GM19468 (cell line): Measurements from ENCODE around the gene MMEL1.

Experiments
- ATAC-seq: cut with Tn5 transposase; IDR thresholded peaks from one replicate; pipeline ENCODE4 v1.9.1; 2021; ENCODE audit warnings: mild to moderate bottlenecking, moderate library complexity, moderate number of reproducible peaks; ENCODE audit not compliant: unreplicated experiment; ENCODE audit errors: extremely low read depth

MMEL1 gene

DNA sequence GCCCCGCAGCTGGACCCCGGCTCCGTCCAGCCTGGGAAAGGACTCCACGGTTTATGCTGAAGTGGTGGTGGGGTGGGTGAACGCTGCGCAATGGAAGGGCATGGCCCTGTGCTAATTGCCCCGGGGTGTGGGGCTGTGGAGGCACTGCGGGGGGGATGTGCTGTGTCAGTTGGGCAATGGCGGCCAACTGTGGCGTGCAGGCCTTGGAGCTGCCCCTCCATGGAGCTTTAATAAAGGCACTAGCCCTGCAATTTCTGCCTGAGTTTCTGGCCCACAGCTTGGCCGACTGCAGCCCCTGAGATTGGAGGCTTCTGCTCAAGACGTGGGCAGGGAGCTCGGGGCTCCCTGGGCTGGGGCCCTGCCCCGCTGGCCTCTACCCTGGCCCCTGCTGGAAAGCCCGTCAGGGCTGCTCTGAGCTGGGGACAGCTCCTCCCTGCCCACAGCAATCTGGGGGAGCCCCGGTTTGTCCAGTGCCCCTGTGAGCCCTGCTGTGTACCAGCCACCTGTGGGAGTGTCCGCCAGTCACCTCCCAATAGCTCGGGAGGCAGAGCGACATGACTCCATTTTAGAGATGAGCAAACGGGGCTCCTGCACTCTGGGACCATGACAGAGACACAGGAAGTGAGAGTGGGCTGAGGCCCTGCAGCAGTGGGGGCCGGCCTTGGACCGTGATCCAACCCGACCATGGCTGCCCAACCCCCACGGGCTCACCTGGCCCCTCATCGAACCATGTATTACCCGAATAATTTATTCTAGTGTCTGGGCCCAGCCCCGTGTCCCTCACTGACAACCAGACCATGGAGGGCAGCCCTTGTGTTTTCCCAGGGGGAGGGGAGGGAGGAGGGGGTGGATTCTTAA lies 85.4 kb downstream of the MMEL1 start:
- ATAC-seq = no peak

DNA sequence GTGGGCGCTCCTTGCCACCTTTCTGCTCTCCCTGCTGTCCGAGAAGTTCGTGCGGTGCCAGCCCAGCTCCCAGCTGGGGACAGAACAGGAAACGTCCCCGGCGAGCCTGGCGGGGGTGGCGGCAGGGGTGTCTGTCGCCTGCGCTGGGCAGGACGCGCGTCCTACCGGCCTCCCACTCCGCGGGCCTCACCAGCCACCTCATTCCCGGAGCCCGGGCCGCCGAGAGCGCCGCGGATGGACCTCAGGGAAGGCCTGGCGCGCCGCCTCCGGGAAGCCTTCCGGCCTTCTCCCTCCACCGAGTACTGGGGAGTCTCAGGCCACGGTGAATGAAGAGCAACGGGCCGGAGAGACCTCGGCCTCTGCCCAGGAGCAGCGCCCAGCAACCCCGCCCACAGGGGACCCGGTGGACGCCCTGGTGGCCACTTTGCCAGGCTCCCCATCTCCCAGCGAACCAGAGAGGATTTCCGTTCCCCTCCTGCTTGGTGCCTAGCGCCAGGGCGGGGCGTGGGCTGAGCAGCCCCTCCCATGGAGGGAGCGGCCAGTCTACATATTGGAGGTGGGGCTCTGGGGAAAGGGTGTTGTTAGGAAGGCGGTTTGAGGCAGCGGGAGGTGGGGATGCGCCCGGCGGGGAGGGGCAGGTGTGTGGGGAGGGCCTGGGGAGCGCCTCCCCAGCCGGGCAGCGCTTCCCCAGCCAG lies 86.2 kb downstream of the MMEL1 start:
- ATAC-seq = no peak

DNA sequence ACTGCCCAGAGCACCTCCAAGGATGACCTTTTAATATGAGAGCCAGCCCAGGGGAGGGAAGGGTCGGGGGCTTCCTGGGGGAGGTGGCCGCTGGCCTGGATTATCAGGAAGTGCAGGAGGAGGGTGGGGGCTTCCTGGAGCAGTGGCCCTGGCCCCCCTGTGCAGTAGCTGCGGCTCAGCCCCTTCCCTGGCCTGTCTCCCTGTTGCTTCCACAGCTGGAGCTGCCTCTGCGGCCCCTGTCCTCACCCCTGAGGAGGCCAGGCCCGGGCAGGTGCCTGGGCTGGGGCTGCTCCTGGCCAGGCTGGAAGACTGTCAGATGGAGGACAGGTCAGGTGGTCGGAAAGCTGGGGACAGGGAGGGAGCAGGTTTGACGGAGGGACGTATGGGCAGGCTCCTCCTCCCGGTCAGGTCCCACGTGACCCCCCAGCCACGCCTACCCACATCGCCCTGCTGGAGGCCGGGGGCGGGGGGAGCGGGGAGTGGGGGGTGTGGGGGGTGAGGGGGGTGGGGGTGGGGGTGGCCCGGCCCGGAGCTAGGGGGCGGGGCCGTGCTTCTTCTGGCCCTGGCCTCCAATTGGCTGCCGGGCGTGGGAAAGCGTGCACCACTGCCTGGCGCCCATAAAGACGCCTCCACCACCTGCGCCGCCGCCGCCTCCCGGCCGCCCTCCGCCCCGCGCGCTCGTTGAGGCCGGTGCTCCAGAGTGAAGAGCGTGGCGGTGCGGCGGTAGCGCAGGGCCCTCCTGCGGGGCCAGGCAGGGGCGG lies 86.9 kb downstream of the MMEL1 start:
- no peak for ATAC-seq

DNA sequence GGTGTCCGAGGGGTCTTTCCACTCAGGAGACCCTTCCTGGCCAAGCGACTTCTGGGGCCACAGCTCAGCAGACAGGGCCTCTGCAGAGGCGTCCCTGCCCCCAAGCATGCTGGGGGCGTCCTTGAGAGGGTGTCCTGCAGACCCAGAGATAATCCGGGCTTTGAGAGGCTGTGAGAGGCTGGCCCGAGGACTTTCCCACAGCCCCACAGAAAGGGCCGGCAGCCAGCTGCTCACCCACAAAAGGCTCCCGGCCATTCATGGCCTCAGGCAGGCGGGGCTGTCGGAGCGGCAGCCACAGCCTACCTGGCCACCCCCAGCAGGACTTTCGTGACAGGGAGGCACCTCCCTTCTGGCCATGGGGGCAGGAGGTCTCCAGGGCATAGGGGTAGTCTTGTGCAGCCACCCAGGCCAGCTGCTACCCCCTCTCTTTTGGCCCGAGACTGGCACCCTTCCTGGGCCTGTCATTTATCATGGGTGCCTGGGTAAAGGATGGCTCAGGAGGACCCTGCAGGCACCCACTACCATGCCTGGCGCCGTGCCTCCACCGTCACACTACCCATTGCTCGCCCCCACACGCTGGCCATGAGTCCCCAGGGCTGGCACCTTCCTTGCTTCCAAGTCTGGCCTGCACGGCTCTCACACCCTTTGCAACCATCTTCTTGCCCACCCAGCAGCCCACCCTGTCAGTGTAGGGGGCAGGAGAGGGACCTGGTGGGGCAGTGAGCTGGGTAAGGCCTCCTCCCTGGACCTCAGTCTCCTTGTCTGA lies 87.8 kb downstream of the MMEL1 start:
- no peak for ATAC-seq

DNA sequence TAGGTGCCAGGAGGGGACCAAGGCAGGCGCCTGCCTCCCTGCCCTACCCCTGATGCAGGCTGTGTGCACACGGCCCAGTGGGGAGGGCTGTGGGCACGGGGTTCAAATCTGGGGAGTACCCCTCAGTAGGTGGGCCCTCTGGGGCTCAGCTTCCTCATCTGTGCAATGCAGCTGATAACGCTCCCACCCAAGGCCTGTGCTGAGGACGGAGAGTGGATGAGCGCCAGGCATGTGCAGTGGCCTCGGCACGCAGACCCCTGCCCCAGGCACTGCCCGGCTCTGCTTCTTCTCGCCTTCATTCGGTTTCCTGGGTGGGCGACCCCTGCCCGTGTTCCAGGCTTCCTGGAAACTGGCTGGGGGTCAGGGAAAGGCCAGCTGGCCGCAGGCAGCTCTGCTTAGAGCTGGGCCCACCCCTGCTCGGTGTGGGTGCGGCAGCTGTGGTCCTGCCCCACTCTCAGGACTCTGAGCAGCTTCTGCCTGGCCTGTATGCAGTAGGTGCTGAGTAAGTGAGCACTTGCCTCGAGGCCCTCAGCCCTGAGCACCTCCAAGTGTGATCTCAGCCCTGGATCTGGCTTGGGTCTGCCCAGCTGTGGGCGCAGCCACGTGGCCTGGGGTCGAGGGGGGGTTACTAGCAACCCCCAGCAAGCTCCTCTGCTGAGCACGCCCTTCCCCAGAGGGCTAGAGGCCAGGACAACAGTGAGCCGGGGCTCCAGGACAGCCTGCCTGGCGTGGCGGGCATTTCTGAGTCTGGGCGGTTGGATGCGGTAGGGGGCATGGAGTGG lies 88.5 kb downstream of the MMEL1 start:
- ATAC-seq = no peak

DNA sequence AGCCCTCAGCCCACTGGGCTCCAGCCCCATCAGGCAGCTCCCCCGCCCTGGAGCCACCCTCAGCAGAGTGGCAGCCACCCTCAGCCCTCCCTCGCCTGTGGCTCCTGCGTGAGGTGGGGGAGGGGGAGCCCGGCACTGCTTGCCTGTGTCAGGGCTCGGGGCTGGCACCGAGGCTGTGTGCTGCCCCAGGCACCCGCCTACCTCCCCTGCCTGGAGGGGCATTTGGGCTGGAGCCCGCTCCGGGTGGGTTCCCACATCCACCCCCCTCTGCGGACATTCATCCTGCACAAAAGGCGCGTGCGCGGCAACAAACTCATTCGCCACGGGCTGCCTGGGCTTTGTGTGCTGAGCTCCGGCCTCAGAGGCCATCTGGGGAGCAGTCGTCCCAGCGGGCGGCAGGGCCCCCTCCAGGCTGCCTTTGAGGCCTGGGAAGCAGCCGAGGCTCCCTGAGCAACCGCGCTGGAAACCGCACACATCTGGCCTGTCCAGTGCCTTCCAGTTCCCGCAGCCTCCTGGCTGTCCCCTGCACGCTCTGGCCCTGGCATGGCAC lies 89.2 kb downstream of the MMEL1 start:
- ATAC-seq = no peak

DNA sequence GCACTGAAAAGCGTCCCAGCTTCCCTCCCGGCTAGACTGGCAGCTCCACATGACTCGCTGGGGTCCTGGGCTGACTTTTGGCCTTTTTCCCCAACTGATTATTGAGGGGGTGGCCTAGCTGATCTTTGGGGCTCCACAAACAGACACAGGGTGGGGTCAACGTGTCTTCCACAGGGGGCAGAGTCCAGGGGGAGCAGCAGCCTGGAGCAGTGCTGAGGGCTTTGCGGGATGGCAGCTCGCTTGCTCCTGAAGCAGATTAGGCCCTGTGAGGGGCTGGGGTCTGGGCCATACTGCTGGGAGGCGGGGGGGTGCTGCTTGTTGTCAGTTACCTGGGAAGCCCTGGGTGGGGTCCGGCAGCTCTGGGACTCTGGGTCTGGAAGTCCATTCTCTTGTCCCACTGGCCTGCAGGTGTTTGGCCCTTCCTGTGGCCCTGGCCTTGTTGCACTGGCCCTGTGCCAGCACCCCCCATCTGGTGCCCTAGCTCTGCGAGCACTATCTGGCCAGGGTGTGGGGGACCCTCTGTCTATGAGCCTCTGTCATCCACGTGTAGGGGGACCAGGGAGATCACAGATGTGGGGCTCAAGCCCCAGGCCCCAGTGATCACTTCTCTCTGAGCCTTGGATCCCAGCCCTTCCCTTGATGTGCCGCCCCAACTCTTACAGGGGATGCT lies 90.4 kb downstream of the MMEL1 start:
- ATAC-seq = no peak

DNA sequence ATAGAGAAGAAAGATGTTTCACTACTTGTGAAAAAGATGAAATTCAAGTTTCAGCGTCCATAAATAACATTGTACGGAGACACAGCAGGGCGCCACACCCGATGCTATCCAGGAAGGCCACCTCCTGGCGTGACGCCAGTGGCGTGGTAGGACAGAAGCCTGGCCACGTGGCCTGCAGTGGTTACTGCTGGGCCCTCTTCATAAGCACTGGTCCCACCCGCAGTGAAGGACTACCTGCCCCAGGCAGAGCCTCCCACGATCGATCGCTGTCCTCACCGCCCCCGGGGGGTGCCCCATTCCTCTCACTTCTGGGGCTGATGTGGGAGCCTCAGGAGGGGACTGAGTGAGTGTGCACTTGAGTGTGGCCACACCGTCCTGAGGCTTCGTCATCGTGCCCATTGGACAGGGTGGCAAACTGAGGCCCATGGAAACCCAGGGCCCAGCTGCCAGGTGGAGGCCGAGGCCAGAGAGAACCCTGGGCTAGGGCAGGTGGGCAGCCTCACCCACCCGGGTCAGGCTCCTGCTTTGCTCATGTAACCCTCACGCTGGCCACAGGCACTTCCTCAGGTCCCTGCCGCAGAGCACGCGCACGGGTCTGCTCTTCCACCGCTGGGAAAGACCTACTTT lies 91.1 kb downstream of the MMEL1 start:
- no peak for ATAC-seq

DNA sequence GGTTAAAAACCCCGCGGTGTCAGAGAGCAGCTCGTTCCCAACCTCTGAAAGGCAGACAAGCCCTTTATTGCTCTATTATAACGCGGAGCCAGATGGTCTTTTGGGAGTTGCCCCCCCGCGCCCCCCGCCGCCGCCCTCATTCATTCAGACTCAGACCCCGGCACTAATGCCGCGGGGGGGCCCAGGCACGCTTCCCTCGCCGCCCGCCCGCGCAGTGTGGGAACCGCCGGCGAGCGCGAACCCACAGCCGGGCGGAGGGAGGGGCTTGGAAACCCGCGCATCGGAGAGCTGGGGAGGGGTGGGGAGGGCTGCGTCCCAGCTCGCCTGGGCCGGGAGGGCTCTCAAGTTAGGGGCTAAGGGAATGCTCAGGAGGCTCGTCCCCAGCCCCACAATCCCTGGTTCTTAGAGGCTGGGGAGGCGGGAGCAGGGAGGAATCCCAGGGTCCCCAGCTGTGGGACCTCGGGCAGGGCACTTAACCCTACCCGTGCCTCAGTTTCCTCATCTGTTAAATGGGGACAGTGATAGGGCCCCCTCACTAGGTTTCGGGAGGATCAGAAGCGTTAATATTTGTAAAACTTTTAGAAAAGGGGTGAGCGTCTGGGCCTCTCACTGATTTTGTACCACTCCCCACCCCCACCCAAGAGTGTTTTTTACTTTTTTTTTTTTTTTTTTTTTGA lies 91.9 kb downstream of the MMEL1 start:
- no peak for ATAC-seq
